Measurements from ENCODE around the gene TBXAS1. TPM values are rescaled to one million over a fixed set of nuclear protein-coding genes. Genes with fewer than 3 reads are reported as not detected.

The TBXAS1 gene
- total RNA-seq, 1 experiment from 2014 or later = 2.3 TPM

- Mint-ChIP-seq H3K27ac (no peak overlapping the region), H3K27me3 (ENCODE audit: low read depth) (no peaks in the 10 kb centered on the region), H3K4me1 (no peaks in the 10 kb centered on the region), H3K9me3 (peaks cover 20% of the 10 kb centered on the region), H3K4me3 (no peak overlapping the region), H3K36me3 (no peaks in the 10 kb centered on the region)
- no peak for DNase-seq (ENCODE audit: low spot score)
- ChIA-PET CTCF (no interaction called here), POLR2A (no interaction called here)
- TF ChIP-seq ZNF671 (CRISPR knock-in tag; IDR thresholded peaks at IDR 0.05) (no peak), HMGA2 (CRISPR knock-in tag; IDR thresholded peaks at IDR 0.05) (no peak), ZNF396 (CRISPR knock-in tag; IDR thresholded peaks at IDR 0.05; ENCODE audit: borderline replicate concordance) (no peak), ZNF232 (CRISPR knock-in tag; IDR thresholded peaks at IDR 0.05) (no peak), IRF2 (CRISPR knock-in tag; IDR thresholded peaks at IDR 0.05; ENCODE audit: borderline replicate concordance, low read depth) (no peak), MXD4 (CRISPR knock-in tag; IDR thresholded peaks at IDR 0.05; ENCODE audit: borderline replicate concordance) (no peak), NR2C2 (CRISPR knock-in tag; IDR thresholded peaks at IDR 0.05) (no peak), ATF6 (CRISPR knock-in tag; IDR thresholded peaks at IDR 0.05) (no peak), ATF1 (CRISPR knock-in tag; IDR thresholded peaks at IDR 0.05) (no peak)
- ATAC-seq = no peak
Measured at GRCh38 chr7:139906879-139907278, 77.8 kb downstream of the TBXAS1 start.

DNA sequence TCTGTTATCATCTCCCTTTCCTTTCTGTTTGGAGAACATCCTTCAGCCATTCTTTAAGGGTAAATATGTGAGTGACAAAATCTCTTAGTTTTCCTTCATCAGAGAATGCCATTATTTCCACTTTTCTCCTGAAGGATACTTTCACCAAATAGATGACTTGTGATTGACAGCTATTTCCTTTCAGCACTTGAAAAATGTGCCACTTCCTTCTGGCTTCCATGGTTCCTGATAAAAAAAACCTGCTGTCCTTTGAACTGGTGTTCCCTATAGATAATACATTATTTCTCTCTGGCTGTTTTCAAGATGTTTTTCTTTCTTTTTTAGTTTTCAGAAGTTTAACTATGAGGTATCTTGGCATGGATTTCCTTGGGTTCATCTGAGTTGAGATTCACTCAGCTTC, 79.7 kb downstream of the TBXAS1 start:
- POLR2A ChIA-PET = no interaction called here
- TF ChIP-seq FOXP1 (CRISPR knock-in tag; IDR thresholded peaks at IDR 0.05; ENCODE audit: borderline replicate concordance) (no peak), ETV6 (CRISPR knock-in tag; IDR thresholded peaks at IDR 0.05) (no peak), ZNF396 (CRISPR knock-in tag; IDR thresholded peaks at IDR 0.05; ENCODE audit: borderline replicate concordance) (no peak), RELA (CRISPR knock-in tag; IDR thresholded peaks at IDR 0.05; ENCODE audit: borderline replicate concordance) (no peak), NFYB (CRISPR knock-in tag; conservative IDR thresholded peaks at IDR 0.05; ENCODE audit: low read depth) (no peak), RORB (CRISPR knock-in tag; IDR thresholded peaks at IDR 0.05) (no peak), ZNF232 (CRISPR knock-in tag; IDR thresholded peaks at IDR 0.05) (no peak), SOX15 (CRISPR knock-in tag; IDR thresholded peaks at IDR 0.05) (no peak), ZNF532 (CRISPR knock-in tag; IDR thresholded peaks at IDR 0.05; ENCODE audit: borderline replicate concordance) (no peak), ZMAT4 (CRISPR knock-in tag; IDR thresholded peaks at IDR 0.05) (no peak), FOXJ3 (CRISPR knock-in tag; IDR thresholded peaks at IDR 0.05; ENCODE audit: borderline replicate concordance) (no peak), TEAD4 (CRISPR knock-in tag; IDR thresholded peaks at IDR 0.05) (no peak), GRHL2 (CRISPR knock-in tag; IDR thresholded peaks at IDR 0.05; ENCODE audit: insufficient replicate concordance, severe bottlenecking) (no peak), STAT6 (CRISPR knock-in tag; conservative IDR thresholded peaks at IDR 0.05; ENCODE audit: low read depth) (no peak)
- TF ChIP-seq, protein P1, sequence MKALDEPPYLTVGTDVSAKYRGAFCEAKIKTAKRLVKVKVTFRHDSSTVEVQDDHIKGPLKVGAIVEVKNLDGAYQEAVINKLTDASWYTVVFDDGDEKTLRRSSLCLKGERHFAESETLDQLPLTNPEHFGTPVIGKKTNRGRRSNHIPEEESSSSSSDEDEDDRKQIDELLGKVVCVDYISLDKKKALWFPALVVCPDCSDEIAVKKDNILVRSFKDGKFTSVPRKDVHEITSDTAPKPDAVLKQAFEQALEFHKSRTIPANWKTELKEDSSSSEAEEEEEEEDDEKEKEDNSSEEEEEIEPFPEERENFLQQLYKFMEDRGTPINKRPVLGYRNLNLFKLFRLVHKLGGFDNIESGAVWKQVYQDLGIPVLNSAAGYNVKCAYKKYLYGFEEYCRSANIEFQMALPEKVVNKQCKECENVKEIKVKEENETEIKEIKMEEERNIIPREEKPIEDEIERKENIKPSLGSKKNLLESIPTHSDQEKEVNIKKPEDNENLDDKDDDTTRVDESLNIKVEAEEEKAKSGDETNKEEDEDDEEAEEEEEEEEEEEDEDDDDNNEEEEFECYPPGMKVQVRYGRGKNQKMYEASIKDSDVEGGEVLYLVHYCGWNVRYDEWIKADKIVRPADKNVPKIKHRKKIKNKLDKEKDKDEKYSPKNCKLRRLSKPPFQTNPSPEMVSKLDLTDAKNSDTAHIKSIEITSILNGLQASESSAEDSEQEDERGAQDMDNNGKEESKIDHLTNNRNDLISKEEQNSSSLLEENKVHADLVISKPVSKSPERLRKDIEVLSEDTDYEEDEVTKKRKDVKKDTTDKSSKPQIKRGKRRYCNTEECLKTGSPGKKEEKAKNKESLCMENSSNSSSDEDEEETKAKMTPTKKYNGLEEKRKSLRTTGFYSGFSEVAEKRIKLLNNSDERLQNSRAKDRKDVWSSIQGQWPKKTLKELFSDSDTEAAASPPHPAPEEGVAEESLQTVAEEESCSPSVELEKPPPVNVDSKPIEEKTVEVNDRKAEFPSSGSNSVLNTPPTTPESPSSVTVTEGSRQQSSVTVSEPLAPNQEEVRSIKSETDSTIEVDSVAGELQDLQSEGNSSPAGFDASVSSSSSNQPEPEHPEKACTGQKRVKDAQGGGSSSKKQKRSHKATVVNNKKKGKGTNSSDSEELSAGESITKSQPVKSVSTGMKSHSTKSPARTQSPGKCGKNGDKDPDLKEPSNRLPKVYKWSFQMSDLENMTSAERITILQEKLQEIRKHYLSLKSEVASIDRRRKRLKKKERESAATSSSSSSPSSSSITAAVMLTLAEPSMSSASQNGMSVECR (CRISPR knock-in tag; IDR thresholded peaks at IDR 0.05; ENCODE audit: borderline replicate concordance) = no peak

More for the DNA sequence above, 79.7 kb downstream of the TBXAS1 start:
- ATAC-seq (no peak), DNase-seq (ENCODE audit: low spot score) (no peak)
- Mint-ChIP-seq H3K27ac (no peak overlapping the region), H3K4me3 (no peak overlapping the region), H3K36me3 (no peaks in the 10 kb centered on the region), H3K9me3 (peaks cover 6% of the 10 kb centered on the region; the same call in 1 of the 2 replicates), H3K4me1 (no peaks in the 10 kb centered on the region), H3K27me3 (ENCODE audit: low read depth) (no peaks in the 10 kb centered on the region)
- CTCF ChIA-PET = no interaction called here

Data from WTC11 (cell line).